Thoracic aorta (tissue), 2 donors: ENCODE measurements around the gene TEX44. TPM values are rescaled to one million over a fixed set of nuclear protein-coding genes. Genes with fewer than 3 reads are reported as not detected.

Source experiments
- ATAC-seq: fragments of 150-250 bp; one replicate; pipeline ENCODE4 v1.8.0; 2017; ENCODE audit warnings: low read depth; ENCODE audit not compliant: insufficient number of reproducible peaks, low FRiP score
- DNase-seq: peaks from one replicate; pipeline ENCODE4 v3.0.0-alpha.2; 2020; ENCODE audit warnings: low spot score
- H3K27ac ChIP-seq, 2 donors: fragments of 200-600 bp; sonication (generic); 1 replicate in 1 of 2; 2 replicates in 1 of 2; pipeline ENCODE4 v1.5.1; 2016; ENCODE audit warnings: mild to moderate bottlenecking in 2 of 2, moderate library complexity in 2 of 2
- H3K27me3 ChIP-seq: fragments of 200-600 bp; sonication (generic); replicated peaks from 2 replicates; pipeline ENCODE4 v1.6.0; 2016; ENCODE audit warnings: mild to moderate bottlenecking; ENCODE audit not compliant: insufficient read depth
- H3K36me3 ChIP-seq: fragments of 200-600 bp; sonication (generic); one replicate; pipeline ENCODE4 v1.5.1; 2016
- H3K4me1 ChIP-seq, 2 donors: fragments of 200-600 bp; sonication (generic); 1 replicate in 1 of 2; 2 replicates in 1 of 2; pipeline versions ENCODE4 v1.5.1 to v1.6.0; 2016; ENCODE audit warnings: low read depth in 2 of 2, mild to moderate bottlenecking in 1 of 2; ENCODE audit not compliant: control insufficient read depth in 1 of 2
- H3K4me3 ChIP-seq: fragments of 200-600 bp; sonication (generic); 2 replicates; pipeline ENCODE4 v1.5.1; 2016; ENCODE audit warnings: mild to moderate bottlenecking
- H3K9me3 ChIP-seq: fragments of 200-600 bp; sonication (generic); 2 replicates; pipeline ENCODE4 v1.5.1; 2016
- CTCF ChIP-seq: fragments of 200-600 bp; sonication (generic); IDR thresholded peaks from one replicate; pipeline ENCODE4 v1.5.1; 2019; ENCODE audit warnings: antibody characterized with exemption
- total RNA-seq, 2 donors: library from RNA; depleted of rRNA; stranded (reverse); fragments of >200 nt; gene quantifications; one replicate each; pipeline versions ENCODE4 v1.1.0 to v1.2.3, GENCODE V29; 2016

The TEX44 gene
- total RNA-seq, 2 donors from 2014 or later = not detected

- no peaks in the 10 kb centered on the region for H3K9me3 ChIP-seq
- H3K27ac ChIP-seq = peak overlapping the region; percentile 98 to 100
- peaks cover 25 to 42% of the 10 kb centered on the region in 2 donors for H3K4me1 ChIP-seq
- TF ChIP-seq CTCF = peak; percentile 51
- no peaks in the 10 kb centered on the region for H3K27me3 ChIP-seq
- no peaks in the 10 kb centered on the region for H3K36me3 ChIP-seq
- DNase-seq = peak; percentile 43
- ATAC-seq = peak; percentile 31
- H3K4me3 ChIP-seq = peak overlapping the region; percentile 74
Observed at GRCh38 chr2:231613663-231614558, 21.2 kb downstream of the TEX44 start.

- Histone ChIP-seq H3K4me1 (peaks cover 25 to 42% of the 10 kb centered on the region in 2 donors), H3K36me3 (no peaks in the 10 kb centered on the region), H3K9me3 (no peaks in the 10 kb centered on the region), H3K4me3 (peak overlapping the region; percentile 74), H3K27ac (peak overlapping the region; percentile 98 to 100), H3K27me3 (no peaks in the 10 kb centered on the region)
- DNase-seq = no peak
- peak; percentile 1 for ATAC-seq
- no peak for TF ChIP-seq CTCF
Observed at GRCh38 chr2:231614559-231615057, 21.9 kb downstream of the TEX44 start.

- Histone ChIP-seq H3K36me3 (no peaks in the 10 kb centered on the region), H3K4me3 (peak overlapping the region; percentile 74), H3K4me1 (peaks cover 25 to 42% of the 10 kb centered on the region in 2 donors), H3K27me3 (no peaks in the 10 kb centered on the region), H3K9me3 (no peaks in the 10 kb centered on the region), H3K27ac (peak overlapping the region; percentile 98 to 100)
- DNase-seq (no peak), ATAC-seq (no peak)
- TF ChIP-seq CTCF = no peak
Observed at GRCh38 chr2:231615058-231615671, 22.5 kb downstream of the TEX44 start.

- Histone ChIP-seq H3K4me3 (no peak overlapping the region), H3K4me1 (peaks cover 25 to 40% of the 10 kb centered on the region in 2 donors), H3K9me3 (no peaks in the 10 kb centered on the region), H3K27ac (no peak overlapping the region), H3K27me3 (no peaks in the 10 kb centered on the region), H3K36me3 (no peaks in the 10 kb centered on the region)
- no peak for TF ChIP-seq CTCF
- DNase-seq (no peak), ATAC-seq (no peak)
Observed at GRCh38 chr2:231616296-231616695, 23.6 kb downstream of the TEX44 start.
